ENCODE measurements around the gene PSMB8. TPM values are rescaled to one million over a fixed set of nuclear protein-coding genes. Genes with fewer than 3 reads are reported as not detected.

PSMB8 gene
- total RNA-seq, 1 donor from 2014 or later = 45.5 TPM

- FAIRE-seq = peak; percentile 64
- Histone ChIP-seq H3K36me3 (ENCODE audit: insufficient read depth, low read length) (no peaks in the 10 kb centered on the region), H3K79me2 (ENCODE audit: insufficient read depth, low read length) (no peaks in the 10 kb centered on the region), H3K9me3 (ENCODE audit: insufficient read depth, low read depth, low read length) (no peaks in the 10 kb centered on the region), H3K4me1 (ENCODE audit: insufficient read depth, low read length) (no peaks in the 10 kb centered on the region), H3K9ac (ENCODE audit: low read length) (no peak overlapping the region), H4K20me1 (ENCODE audit: insufficient read depth, low read length) (no peaks in the 10 kb centered on the region), H3K27ac (ENCODE audit: low read depth, low read length) (no peak overlapping the region), H3K27me3 (ENCODE audit: insufficient read depth, low read length) (peaks cover 33% of the 10 kb centered on the region), H3K4me3 (ENCODE audit: insufficient read depth, low read depth, low read length) (no peak overlapping the region), H3K4me2 (ENCODE audit: low read length) (no peak overlapping the region), H2AFZ (ENCODE audit: low read depth, low read length) (no peak overlapping the region)
- peak; percentile 27 for DNase-seq (ENCODE audit: low read depth)
- Mint-ChIP-seq H3K4me3 (ENCODE audit: unreplicated experiment) (no peak overlapping the region), H3K36me3 (ENCODE audit: low read depth, unreplicated experiment) (no peaks in the 10 kb centered on the region), H3K9me3 (ENCODE audit: unreplicated experiment) (no peaks in the 10 kb centered on the region), H3K27me3 (ENCODE audit: low read depth, unreplicated experiment) (peaks cover 7% of the 10 kb centered on the region), H3K4me1 (ENCODE audit: low read depth, unreplicated experiment) (peaks cover 2% of the 10 kb centered on the region), H3K27ac (ENCODE audit: unreplicated experiment) (no peak overlapping the region)
- no peak for TF ChIP-seq EZH2 (IDR thresholded peaks at IDR 0.05; ENCODE audit: insufficient read depth, low read length)
- TF ChIP-seq, protein P1, sequence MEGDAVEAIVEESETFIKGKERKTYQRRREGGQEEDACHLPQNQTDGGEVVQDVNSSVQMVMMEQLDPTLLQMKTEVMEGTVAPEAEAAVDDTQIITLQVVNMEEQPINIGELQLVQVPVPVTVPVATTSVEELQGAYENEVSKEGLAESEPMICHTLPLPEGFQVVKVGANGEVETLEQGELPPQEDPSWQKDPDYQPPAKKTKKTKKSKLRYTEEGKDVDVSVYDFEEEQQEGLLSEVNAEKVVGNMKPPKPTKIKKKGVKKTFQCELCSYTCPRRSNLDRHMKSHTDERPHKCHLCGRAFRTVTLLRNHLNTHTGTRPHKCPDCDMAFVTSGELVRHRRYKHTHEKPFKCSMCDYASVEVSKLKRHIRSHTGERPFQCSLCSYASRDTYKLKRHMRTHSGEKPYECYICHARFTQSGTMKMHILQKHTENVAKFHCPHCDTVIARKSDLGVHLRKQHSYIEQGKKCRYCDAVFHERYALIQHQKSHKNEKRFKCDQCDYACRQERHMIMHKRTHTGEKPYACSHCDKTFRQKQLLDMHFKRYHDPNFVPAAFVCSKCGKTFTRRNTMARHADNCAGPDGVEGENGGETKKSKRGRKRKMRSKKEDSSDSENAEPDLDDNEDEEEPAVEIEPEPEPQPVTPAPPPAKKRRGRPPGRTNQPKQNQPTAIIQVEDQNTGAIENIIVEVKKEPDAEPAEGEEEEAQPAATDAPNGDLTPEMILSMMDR (IDR thresholded peaks at IDR 0.05; ENCODE audit: insufficient read depth, low read depth, low read length) = peak; percentile 99
Observed at GRCh38 chr6:32868257-32868788, 24.5 kb upstream of the PSMB8 start.

DNA sequence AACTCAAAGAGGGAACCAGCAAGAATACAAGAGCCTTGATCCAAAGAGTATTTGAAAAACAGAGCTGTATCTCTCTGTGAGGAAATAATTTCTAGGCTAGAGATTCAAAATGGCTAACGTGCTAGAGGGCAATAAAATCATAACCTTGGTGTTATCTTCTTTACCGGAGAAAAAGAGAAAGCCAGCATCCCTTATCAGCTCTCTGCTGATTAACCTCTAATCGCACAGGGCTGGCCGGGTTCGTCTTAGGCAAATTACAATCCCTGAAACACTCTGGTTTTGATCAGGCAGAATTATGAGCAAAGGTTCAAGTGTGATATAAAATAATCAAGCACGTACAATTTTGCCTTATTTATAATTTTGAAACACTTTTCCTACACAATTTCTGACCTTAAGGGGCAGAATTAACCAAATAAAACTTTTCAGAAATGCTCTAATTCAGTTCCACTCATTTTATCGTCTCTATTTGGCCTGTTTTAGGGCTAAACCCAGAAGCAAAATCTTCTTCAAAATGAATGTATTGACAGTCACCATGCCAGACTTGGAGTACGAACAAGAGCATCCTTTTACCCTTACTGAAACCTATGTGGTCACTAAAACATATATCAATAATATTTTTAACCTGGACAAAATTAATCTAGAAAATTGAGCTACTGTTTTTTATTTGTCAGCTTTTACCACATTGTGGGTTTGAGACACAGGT, 23.9 kb upstream of the PSMB8 start:
- Histone ChIP-seq H3K9me3 (ENCODE audit: insufficient read depth, low read depth, low read length) (no peaks in the 10 kb centered on the region), H3K4me3 (ENCODE audit: insufficient read depth, low read depth, low read length) (no peak overlapping the region), H3K27ac (ENCODE audit: low read depth, low read length) (no peak overlapping the region), H3K27me3 (ENCODE audit: insufficient read depth, low read length) (peaks cover 33% of the 10 kb centered on the region), H3K4me2 (ENCODE audit: low read length) (no peak overlapping the region), H3K36me3 (ENCODE audit: insufficient read depth, low read length) (no peaks in the 10 kb centered on the region), H4K20me1 (ENCODE audit: insufficient read depth, low read length) (no peaks in the 10 kb centered on the region), H3K79me2 (ENCODE audit: insufficient read depth, low read length) (no peaks in the 10 kb centered on the region), H2AFZ (ENCODE audit: low read depth, low read length) (no peak overlapping the region), H3K9ac (ENCODE audit: low read length) (no peak overlapping the region), H3K4me1 (ENCODE audit: insufficient read depth, low read length) (no peaks in the 10 kb centered on the region)
- Mint-ChIP-seq H3K36me3 (ENCODE audit: low read depth, unreplicated experiment) (no peaks in the 10 kb centered on the region), H3K9me3 (ENCODE audit: unreplicated experiment) (no peaks in the 10 kb centered on the region), H3K4me1 (ENCODE audit: low read depth, unreplicated experiment) (peaks cover 2% of the 10 kb centered on the region), H3K27me3 (ENCODE audit: low read depth, unreplicated experiment) (peaks cover 7% of the 10 kb centered on the region), H3K27ac (ENCODE audit: unreplicated experiment) (no peak overlapping the region), H3K4me3 (ENCODE audit: unreplicated experiment) (no peak overlapping the region)
- DNase-seq (ENCODE audit: low read depth) (no peak), FAIRE-seq (no peak)
- TF ChIP-seq EZH2 (IDR thresholded peaks at IDR 0.05; ENCODE audit: insufficient read depth, low read length) = no peak
- TF ChIP-seq, protein P1 (IDR thresholded peaks at IDR 0.05; ENCODE audit: insufficient read depth, low read depth, low read length) = no peak

GRCh38 chr6:32867022-32867477, 23.2 kb upstream of the PSMB8 start:
- no peak for DNase-seq (ENCODE audit: low read depth)
- Histone ChIP-seq H3K27me3 (ENCODE audit: insufficient read depth, low read length) (peaks cover 33% of the 10 kb centered on the region), H3K9me3 (ENCODE audit: insufficient read depth, low read depth, low read length) (no peaks in the 10 kb centered on the region), H3K4me3 (ENCODE audit: insufficient read depth, low read depth, low read length) (no peak overlapping the region), H3K79me2 (ENCODE audit: insufficient read depth, low read length) (no peaks in the 10 kb centered on the region), H3K27ac (ENCODE audit: low read depth, low read length) (no peak overlapping the region), H3K4me1 (ENCODE audit: insufficient read depth, low read length) (no peaks in the 10 kb centered on the region), H4K20me1 (ENCODE audit: insufficient read depth, low read length) (no peaks in the 10 kb centered on the region), H2AFZ (ENCODE audit: low read depth, low read length) (no peak overlapping the region), H3K9ac (ENCODE audit: low read length) (no peak overlapping the region), H3K36me3 (ENCODE audit: insufficient read depth, low read length) (no peaks in the 10 kb centered on the region), H3K4me2 (ENCODE audit: low read length) (no peak overlapping the region)
- Mint-ChIP-seq H3K36me3 (ENCODE audit: low read depth, unreplicated experiment) (no peaks in the 10 kb centered on the region), H3K27ac (ENCODE audit: unreplicated experiment) (no peak overlapping the region), H3K4me3 (ENCODE audit: unreplicated experiment) (no peak overlapping the region), H3K4me1 (ENCODE audit: low read depth, unreplicated experiment) (peaks cover 2% of the 10 kb centered on the region), H3K9me3 (ENCODE audit: unreplicated experiment) (no peaks in the 10 kb centered on the region), H3K27me3 (ENCODE audit: low read depth, unreplicated experiment) (peaks cover 7% of the 10 kb centered on the region)
- no peak for FAIRE-seq
- TF ChIP-seq, protein P1 (IDR thresholded peaks at IDR 0.05; ENCODE audit: insufficient read depth, low read depth, low read length) = no peak
